Adipocyte (in vitro differentiated cells): ENCODE data around the gene KCTD16.

ENCODE experiments used
- DNase-seq: peaks from one replicate; pipeline ENCODE4 v3.0.0-alpha.2; 2015; ENCODE audit warnings: low read depth
- H3K27me3 ChIP-seq: replicated peaks from 2 replicates; pipeline ENCODE4 v1.7.0; 2013; ENCODE audit warnings: mild to moderate bottlenecking, low read length, moderate library complexity; ENCODE audit not compliant: control insufficient read depth, insufficient read depth
- H3K36me3 ChIP-seq: 2 replicates; pipeline ENCODE4 v1.7.0; 2013; ENCODE audit warnings: low read length, mild to moderate bottlenecking, moderate library complexity; ENCODE audit not compliant: control insufficient read depth, insufficient read depth, severe bottlenecking
- H3K4me1 ChIP-seq: 2 replicates; pipeline ENCODE4 v1.7.0; 2013; ENCODE audit warnings: mild to moderate bottlenecking, low read length, moderate library complexity; ENCODE audit not compliant: control insufficient read depth, insufficient read depth
- H3K4me3 ChIP-seq: 2 replicates; pipeline ENCODE4 v1.7.0; 2013; ENCODE audit warnings: mild to moderate bottlenecking, low read length, moderate library complexity
- H3K9ac ChIP-seq: 2 replicates; pipeline ENCODE4 v1.7.0; 2013; ENCODE audit warnings: mild to moderate bottlenecking, low read length, moderate library complexity
- H3K9me3 ChIP-seq: 2 replicates; pipeline ENCODE4 v1.7.0; 2013; ENCODE audit warnings: mild to moderate bottlenecking, low read length, moderate library complexity; ENCODE audit not compliant: control insufficient read depth

Gene KCTD16

DNA sequence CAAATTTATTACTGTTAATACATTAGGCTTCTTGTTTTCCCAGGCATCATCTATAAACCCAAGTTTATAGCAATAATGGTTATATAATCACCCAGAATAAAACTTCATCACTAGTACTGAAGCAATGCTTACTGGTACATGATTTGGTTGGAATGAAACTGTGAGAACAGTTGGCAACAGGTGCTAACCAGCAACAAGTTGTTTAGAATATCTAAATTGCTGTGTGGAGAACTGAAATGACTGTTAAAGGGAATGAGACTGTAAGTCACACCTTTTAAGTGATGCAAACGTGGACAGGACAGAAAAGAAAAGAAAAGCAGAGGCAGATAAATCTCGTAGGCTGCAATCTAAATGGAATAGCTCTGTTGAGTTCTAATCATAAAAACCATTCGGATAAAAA is 2.7 kb upstream of the KCTD16 start:
- no peak for DNase-seq
- Histone ChIP-seq H3K4me3 (peak overlapping the region; percentile 95), H3K9me3 (no peaks in the 10 kb centered on the region), H3K36me3 (peaks cover 56% of the 10 kb centered on the region), H3K27me3 (no peaks in the 10 kb centered on the region), H3K4me1 (peaks cover 31% of the 10 kb centered on the region), H3K9ac (no peak overlapping the region)

DNA sequence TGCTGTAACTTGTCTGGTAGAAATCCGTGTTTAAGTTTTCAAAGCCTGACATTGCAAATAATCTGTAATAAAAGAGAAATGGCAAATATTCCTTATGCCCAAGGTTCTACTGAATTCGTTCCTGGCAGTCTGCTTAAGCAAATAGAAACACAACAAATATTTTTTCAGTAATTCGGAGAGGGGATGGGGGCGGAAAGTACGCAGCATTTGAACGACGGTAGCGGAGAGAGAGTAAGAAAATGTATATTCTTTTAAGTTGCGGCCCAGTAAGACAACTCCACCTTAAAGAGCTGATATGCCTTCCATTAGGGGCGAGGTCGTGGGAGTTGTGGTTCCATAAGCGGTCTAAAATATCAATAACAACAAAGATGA is 783 bp upstream of the KCTD16 start:
- H3K4me1 ChIP-seq = peaks cover 29% of the 10 kb centered on the region
- DNase-seq = peak; percentile 35
- H3K36me3 ChIP-seq = peaks cover 37% of the 10 kb centered on the region
- peak overlapping the region; percentile 97 for H3K9ac ChIP-seq
- H3K27me3 ChIP-seq = no peaks in the 10 kb centered on the region
- H3K9me3 ChIP-seq = no peaks in the 10 kb centered on the region
- H3K4me3 ChIP-seq = peak overlapping the region; percentile 95

DNA sequence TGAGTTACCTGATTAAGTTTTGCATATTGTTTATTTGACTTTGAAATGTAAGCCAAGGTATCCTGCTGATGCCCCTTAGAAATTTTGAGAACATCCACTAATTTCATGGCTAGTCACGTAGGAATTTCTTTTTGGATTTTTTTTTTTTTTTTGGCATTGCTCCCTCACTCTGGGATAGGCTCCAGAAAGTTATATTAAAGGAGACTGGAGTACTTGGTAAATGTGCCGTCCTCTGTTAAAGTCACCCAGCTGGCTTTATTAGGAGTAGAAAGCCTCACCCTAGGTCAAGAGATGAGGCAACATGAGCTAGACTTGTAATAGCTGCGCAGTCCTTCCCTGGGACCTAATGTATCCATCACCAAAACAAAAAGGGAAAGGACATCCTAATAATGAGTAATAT is 3.1 kb downstream of the KCTD16 start:
- H3K36me3 ChIP-seq = peaks cover 2% of the 10 kb centered on the region

DNA sequence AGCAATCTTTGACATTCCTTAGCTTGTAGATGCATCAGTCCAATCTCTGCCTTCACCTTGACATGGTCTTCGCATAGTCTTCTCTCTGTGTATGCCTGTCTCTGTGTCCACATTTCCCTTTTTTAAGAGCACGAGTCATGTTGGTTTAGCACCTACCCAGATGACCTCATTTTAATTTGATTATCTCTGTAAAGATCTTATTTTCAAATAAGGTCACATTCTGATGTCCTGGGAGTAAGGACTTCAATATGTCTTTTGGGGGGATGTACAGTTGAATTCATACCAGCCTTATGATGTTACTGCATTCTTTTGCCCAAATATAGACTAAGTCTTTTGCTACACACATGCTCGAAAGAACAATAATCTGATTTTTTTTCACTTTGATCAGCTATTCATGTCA is 6.9 kb downstream of the KCTD16 start:
- no peaks in the 10 kb centered on the region for H3K4me1 ChIP-seq
- DNase-seq = no peak
- no peaks in the 10 kb centered on the region for H3K27me3 ChIP-seq

More for the DNA sequence above, 3.1 kb downstream of the KCTD16 start:
- Histone ChIP-seq H3K9ac (no peak overlapping the region), H3K4me3 (no peak overlapping the region), H3K9me3 (no peaks in the 10 kb centered on the region), H3K27me3 (no peaks in the 10 kb centered on the region), H3K4me1 (peaks cover 8% of the 10 kb centered on the region)
- DNase-seq = no peak

DNA sequence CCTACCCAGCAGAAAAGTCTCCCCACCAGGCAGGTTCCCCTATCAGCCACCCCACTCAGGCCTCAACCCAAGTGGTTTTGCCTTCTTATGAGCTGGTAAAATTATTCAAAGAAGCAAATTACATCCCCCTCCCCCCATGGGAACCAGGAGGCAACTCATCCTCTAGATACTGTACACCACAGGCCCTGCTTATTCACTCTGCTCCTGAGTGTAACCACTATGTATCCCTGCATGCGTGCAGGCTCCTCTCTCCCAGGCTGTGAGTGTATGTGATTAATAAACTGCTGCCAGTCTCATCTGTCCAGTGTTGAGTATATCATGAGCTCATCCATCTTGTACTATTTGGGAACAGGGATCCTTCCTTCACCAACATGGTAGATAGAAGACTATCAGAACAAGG is 8.6 kb downstream of the KCTD16 start:
- Histone ChIP-seq H3K4me1 (no peaks in the 10 kb centered on the region), H3K4me3 (no peak overlapping the region), H3K9me3 (no peaks in the 10 kb centered on the region), H3K36me3 (no peaks in the 10 kb centered on the region), H3K27me3 (no peaks in the 10 kb centered on the region), H3K9ac (no peak overlapping the region)
- no peak for DNase-seq

More for the DNA sequence above, 6.9 kb downstream of the KCTD16 start:
- no peak overlapping the region for H3K4me3 ChIP-seq
- H3K9ac ChIP-seq = no peak overlapping the region
- no peaks in the 10 kb centered on the region for H3K36me3 ChIP-seq
- no peaks in the 10 kb centered on the region for H3K9me3 ChIP-seq

DNA sequence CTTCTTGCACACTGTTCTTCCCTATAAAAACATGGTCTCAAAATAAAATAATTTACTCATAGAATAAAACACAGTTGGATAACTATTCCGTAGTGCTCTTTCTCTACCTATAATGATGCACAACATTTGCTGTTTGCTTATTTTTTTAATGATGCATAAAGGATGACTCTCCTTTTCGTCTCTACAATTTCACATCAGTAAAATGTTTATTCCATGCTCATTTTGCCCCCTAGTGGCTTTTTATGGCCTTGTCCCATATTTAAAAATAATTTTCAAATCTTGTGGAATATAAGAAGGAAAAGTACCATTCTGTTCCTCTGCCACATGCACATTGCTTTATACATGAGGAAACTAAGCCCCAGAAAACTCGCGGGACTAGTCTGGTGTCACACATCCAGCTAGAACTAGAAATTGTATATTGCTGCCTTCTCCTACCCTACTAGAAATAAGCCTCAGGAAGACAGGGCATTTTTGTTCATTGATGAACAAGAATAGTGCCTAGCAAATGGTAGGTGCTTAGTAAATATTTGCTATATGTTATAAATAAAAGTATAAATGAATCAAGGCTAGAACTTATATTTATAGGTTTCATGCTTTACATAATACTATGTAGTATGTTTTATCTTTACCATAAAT is 12.7 kb downstream of the KCTD16 start:
- DNase-seq = peak; percentile 86
- no peak overlapping the region for H3K4me3 ChIP-seq
- no peaks in the 10 kb centered on the region for H3K36me3 ChIP-seq
- no peaks in the 10 kb centered on the region for H3K9me3 ChIP-seq
- H3K27me3 ChIP-seq = no peaks in the 10 kb centered on the region
- peaks cover 13% of the 10 kb centered on the region for H3K4me1 ChIP-seq
- no peak overlapping the region for H3K9ac ChIP-seq

DNA sequence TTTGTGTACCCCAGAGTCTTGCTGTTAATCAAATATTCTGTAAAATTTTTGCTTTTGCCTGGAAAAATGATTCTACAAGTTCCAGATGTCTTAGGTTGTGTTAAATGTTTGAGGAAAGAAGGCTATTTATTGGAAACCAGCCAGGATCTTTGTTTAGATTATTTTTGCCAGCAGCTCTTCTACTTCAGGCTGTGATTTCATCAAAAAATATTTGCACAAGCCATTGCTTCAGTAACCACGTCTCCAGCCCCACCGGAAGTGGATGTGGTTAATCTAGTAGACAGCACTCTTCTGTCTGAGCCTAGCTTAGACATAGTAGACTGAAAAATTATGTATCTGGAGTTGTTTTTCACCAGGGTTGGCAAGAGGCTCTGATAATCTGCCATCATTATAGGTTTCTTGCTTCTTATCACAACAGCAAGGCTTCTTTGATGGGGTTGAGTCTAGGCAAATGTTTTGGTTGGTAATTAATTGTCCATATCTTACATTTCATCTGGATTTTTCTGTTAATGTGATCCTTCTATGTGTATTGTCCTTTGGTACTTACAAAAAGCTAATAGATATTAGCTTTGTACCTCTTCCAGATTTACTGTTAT is 17.1 kb downstream of the KCTD16 start:
- H3K36me3 ChIP-seq = no peaks in the 10 kb centered on the region
- no peak overlapping the region for H3K9ac ChIP-seq
- no peaks in the 10 kb centered on the region for H3K27me3 ChIP-seq
- peak; percentile 95 for DNase-seq
- H3K4me3 ChIP-seq = no peak overlapping the region
- H3K9me3 ChIP-seq = no peaks in the 10 kb centered on the region
- H3K4me1 ChIP-seq = peaks cover 24% of the 10 kb centered on the region

DNA sequence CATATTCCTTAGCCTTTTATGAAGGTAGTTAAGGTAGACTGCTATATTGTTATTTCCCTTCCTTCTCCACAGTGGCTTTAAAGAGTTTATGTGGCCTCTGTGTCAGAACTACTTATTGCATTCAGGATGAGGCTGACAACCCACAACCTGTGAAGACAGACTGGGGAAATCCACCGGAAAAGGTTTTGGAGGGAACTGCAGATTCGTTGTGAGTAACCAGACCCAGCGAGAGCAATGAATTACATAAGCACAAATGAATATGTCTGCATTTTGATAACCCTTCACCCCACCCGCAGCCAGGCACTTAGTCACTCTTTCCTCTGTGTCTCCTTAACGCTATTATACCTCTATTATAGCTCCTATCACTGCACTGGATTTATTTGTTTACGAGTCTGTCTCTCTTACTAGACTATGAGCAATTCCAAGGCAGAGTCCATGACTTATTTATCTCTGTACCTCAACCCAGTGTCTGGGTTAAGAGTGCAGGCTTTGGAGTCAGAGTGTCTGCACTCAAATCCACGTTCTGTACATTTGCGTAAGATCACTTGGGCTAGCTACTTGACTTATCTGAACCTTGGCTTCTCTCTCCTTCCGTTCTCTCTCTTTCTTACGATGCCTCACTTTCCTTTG is 19.2 kb downstream of the KCTD16 start:
- Histone ChIP-seq H3K4me3 (no peak overlapping the region), H3K27me3 (no peaks in the 10 kb centered on the region), H3K36me3 (no peaks in the 10 kb centered on the region), H3K9ac (no peak overlapping the region), H3K9me3 (no peaks in the 10 kb centered on the region), H3K4me1 (peaks cover 24% of the 10 kb centered on the region)
- peak; percentile 42 for DNase-seq

DNA sequence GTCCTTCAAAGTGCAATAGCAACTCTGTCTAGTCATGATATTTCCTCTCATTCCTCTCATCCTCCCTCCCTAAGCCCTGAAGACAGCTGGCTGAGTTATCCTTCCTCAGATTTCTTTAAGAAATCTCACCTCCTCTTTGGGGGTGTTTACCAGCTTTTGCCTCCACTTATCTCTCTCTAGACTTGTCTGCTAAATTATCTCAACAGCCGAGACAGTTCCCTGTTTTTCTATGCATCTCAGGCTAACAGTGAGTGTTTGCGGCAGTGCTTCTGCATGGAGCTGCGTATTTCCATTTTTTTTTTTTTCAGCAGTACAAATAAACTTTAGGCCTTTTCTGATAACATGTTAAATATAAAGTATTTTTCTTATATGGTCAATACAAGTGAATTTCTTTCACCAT is 20.9 kb downstream of the KCTD16 start:
- no peaks in the 10 kb centered on the region for H3K27me3 ChIP-seq
- no peak overlapping the region for H3K4me3 ChIP-seq
- no peaks in the 10 kb centered on the region for H3K9me3 ChIP-seq
- H3K36me3 ChIP-seq = no peaks in the 10 kb centered on the region
- H3K9ac ChIP-seq = no peak overlapping the region
- DNase-seq = no peak
- peaks cover 24% of the 10 kb centered on the region for H3K4me1 ChIP-seq

DNA sequence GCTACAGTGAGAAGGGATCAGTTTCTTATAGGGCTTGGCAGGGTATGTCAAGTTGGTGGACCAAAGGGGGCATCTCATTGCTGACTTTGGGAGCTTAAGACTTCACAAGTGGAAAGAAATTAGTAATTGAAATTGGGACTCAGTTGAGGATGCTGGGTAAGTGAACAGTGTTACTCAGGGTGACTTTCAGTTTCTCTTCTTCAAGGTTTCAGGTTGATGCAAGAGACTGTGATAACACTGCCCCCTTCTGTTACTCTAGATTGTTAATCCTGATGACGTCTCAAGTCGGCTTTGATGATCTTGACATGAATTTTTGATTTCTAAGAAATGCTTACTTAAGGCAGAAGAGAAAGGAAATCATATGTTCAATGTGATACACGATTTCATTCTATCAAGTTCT is 21.3 kb downstream of the KCTD16 start:
- no peaks in the 10 kb centered on the region for H3K27me3 ChIP-seq
- no peaks in the 10 kb centered on the region for H3K36me3 ChIP-seq
- no peaks in the 10 kb centered on the region for H3K9me3 ChIP-seq
- DNase-seq = peak; percentile 83
- H3K9ac ChIP-seq = no peak overlapping the region
- no peak overlapping the region for H3K4me3 ChIP-seq
- peaks cover 24% of the 10 kb centered on the region for H3K4me1 ChIP-seq

DNA sequence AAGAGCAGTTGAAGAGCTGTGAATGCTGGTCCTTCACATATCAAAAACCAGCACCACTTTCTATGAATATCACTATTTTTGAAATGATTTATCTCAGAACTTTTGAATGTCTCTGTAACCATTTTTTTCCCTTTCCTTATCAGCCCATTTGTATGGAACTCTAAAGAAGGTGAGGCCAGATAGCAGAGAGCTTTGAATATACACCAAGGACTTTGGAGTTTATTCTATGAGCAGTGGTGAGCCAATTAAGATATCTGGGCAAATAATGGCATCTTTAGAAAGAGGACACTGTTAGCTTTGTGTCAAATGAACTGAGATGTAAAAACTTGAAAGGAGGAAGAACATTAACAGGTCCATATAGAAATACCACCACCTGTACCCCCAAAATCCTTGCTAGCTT is 22.0 kb downstream of the KCTD16 start:
- no peaks in the 10 kb centered on the region for H3K9me3 ChIP-seq
- H3K9ac ChIP-seq = no peak overlapping the region
- no peaks in the 10 kb centered on the region for H3K36me3 ChIP-seq
- DNase-seq = no peak
- peaks cover 18% of the 10 kb centered on the region for H3K4me1 ChIP-seq
- H3K4me3 ChIP-seq = no peak overlapping the region
- H3K27me3 ChIP-seq = no peaks in the 10 kb centered on the region
